ENCODE measurements around the gene TUBGCP3. TPM values are rescaled to one million over a fixed set of nuclear protein-coding genes. Genes with fewer than 3 reads are reported as not detected.

TUBGCP3 gene
- total and polyA plus RNA-seq, 9 of the 15 experiments (the other 6 are each of a cell fraction or from before 2014, with no cell fraction given): 3.0 to 24.8 (median 15.2) TPM

GRCh38 chr13:112624040-112624439 is 36.1 kb upstream of the TUBGCP3 start (continued):
- no peak for TF ChIP-seq ZNF696 (CRISPR knock-in tag; conservative IDR thresholded peaks at IDR 0.05)
- TF ChIP-seq MTA2 (IDR thresholded peaks at IDR 0.05; ENCODE audit: low read depth): no peak

- WGBS (ENCODE audit: insufficient coverage, low coverage, missing lambda C conversion rate): 3% methylated on average over 14 of the region's 17 CpGs
- no peak for FAIRE-seq
- no peak for TF ChIP-seq RFX1 (IDR thresholded peaks at IDR 0.05)
- TF ChIP-seq RAD21 (CRISPR knock-in tag; conservative IDR thresholded peaks at IDR 0.05 in 1 of 2, IDR thresholded peaks at IDR 0.05 in 1 of 2): no peak
- no peak for TF ChIP-seq ARHGAP35 (IDR thresholded peaks at IDR 0.05; ENCODE audit: partially characterized antibody)
- no peak for TF ChIP-seq NKRF (IDR thresholded peaks at IDR 0.05; ENCODE audit: borderline replicate concordance)
- no peak for TF ChIP-seq KLF10 (CRISPR knock-in tag; IDR thresholded peaks at IDR 0.05)
- TF ChIP-seq SMARCC2 (IDR thresholded peaks at IDR 0.05; ENCODE audit: low read depth): no peak
- TF ChIP-seq ZNF76 (CRISPR knock-in tag; IDR thresholded peaks at IDR 0.05; ENCODE audit: borderline replicate concordance): no peak
- no peak for TF ChIP-seq SIN3B (IDR thresholded peaks at IDR 0.05; ENCODE audit: low read depth)
- no peak for TF ChIP-seq POU5F1 (IDR thresholded peaks at IDR 0.05; ENCODE audit: borderline replicate concordance, low read depth, low read length, partially characterized antibody)
These were observed 35.2 kb upstream of the TUBGCP3 start for GRCh38 chr13:112623051-112623711.

More at GRCh38 chr13:112623051-112623711, 35.2 kb upstream of the TUBGCP3 start:
- no peaks in the 10 kb centered on the region for H3K79me2 ChIP-seq (ENCODE audit: control insufficient read depth, insufficient read depth, low read length)
- H3K36me3 ChIP-seq (ENCODE audit: control insufficient read depth, insufficient read depth, low read length): no peaks in the 10 kb centered on the region
- H3K4me2 ChIP-seq (ENCODE audit: insufficient read depth, low read length): no peak overlapping the region
- no peak overlapping the region for H2AFZ ChIP-seq (ENCODE audit: low read depth, low read length)
- in situ Hi-C loops (cut with MboI) (loop anchor here (25.0 kb wide), 1 partner anchor 1136 kb away; no protein-coding TSS in a partner anchor), intact Hi-C loops (cut with micrococcal nuclease) (no loop called here)
- CTCF ChIA-PET (ENCODE audit: low intra/inter-chr PET ratio): no interaction called here
- H3K9me3 ChIP-seq (replicated peaks; ENCODE audit: control insufficient read depth, insufficient read depth, low read depth, low read length): no peaks in the 10 kb centered on the region
- no peak overlapping the region for H3K27ac ChIP-seq (ENCODE audit: extremely low read depth, low read depth, low read length)
- BruUV-seq (replicated peaks): no TSS peak
- POLR2A ChIA-PET: interaction anchor here (0.6 kb wide), 1 partner anchor 413 kb away, joined by 3 read pairs; no protein-coding TSS in a partner anchor
- H3K4me1 ChIP-seq (replicated peaks in 1 of 2; ENCODE audit: control insufficient read depth in 2 of 2, insufficient read depth in 2 of 2, low read length in 2 of 2): peaks cover 0 to 4% of the 10 kb centered on the region in 2 experiments; a peak in 1 of 5 replicates
- ATAC-seq (no peak), DNase-seq (ENCODE audit: extremely low read depth in 1 of 4, low spot score in 3 of 4) (no peak)
- H4K20me1 ChIP-seq (replicated peaks; ENCODE audit: control insufficient read depth, insufficient read depth, low read length): no peaks in the 10 kb centered on the region; the same call in 1 of the 2 replicates
- no peak overlapping the region for H3K9ac ChIP-seq (ENCODE audit: insufficient read depth in 1 of 2, low read depth in 2 of 2, low read length in 2 of 2)
- no peaks in the 10 kb centered on the region for H3K9me1 ChIP-seq (ENCODE audit: control insufficient read depth, insufficient read depth, low read length)
- H3K27me3 ChIP-seq (ENCODE audit: control insufficient read depth in 2 of 2, insufficient read depth in 2 of 2, low read length in 2 of 2): peaks cover 33 to 79% of the 10 kb centered on the region in 2 experiments
- no peak overlapping the region for H3K4me3 ChIP-seq
